Endothelial cell of coronary artery (primary cell): ENCODE data around the gene SBK1. TPM values are rescaled to one million over a fixed set of nuclear protein-coding genes. Genes with fewer than 3 reads are reported as not detected.

Source experiments
- total RNA-seq: library from RNA; depleted of rRNA; stranded (reverse); fragments of >200 nt; gene quantifications from 2 replicates; pipeline ENCODE4 v1.2.3, GENCODE V29; 2014

SBK1 gene
- 0.09 TPM in 2 replicates for total RNA-seq

GRCh38 chr16:28291651-28292626, at the start of gene SBK1:
TSS of gene SBK1 (plus strand) at chr16:28292525. CDS start at chr16:28317392, 24,867 bp downstream.

GRCh38 chr16:28363408-28363807, 71.1 kb downstream of the SBK1 start, which contains the start of gene NPIPB6:
TSS of gene NPIPB6 (minus strand) at chr16:28363508. CDS start at chr16:28362822, 686 bp downstream.

Other genes starting within 250 kb of the SBK1 start
- not detected in 2 replicates for gene GSG1L, start 228.8 kb upstream of the SBK1 start, total RNA-seq
- 63.1 and 80.4 TPM in 2 replicates for gene XPO6, start 80.6 kb upstream of the SBK1 start, total RNA-seq
- 0.38 TPM in 1 of 2 replicates, not detected in the other for gene NPIPB6, start 71.0 kb downstream of the SBK1 start, total RNA-seq
- gene EIF3CL, start 111.3 kb downstream of the SBK1 start, total RNA-seq: 138 and 146 TPM in 2 replicates
- gene NPIPB7, start 179.8 kb downstream of the SBK1 start, total RNA-seq: not detected in 2 replicates
- gene CLN3, start 199.5 kb downstream of the SBK1 start, total RNA-seq: 10.5 and 11.0 TPM in 2 replicates
- gene APOBR, start 202.1 kb downstream of the SBK1 start, total RNA-seq: not detected in 2 replicates
- gene IL27, start 214.3 kb downstream of the SBK1 start, total RNA-seq: not detected in 2 replicates
- under 0.01 and 1.6 TPM in 2 replicates for gene NUPR1, start 246.4 kb downstream of the SBK1 start, total RNA-seq